Fibroblast of the aortic adventitia (primary cell): ENCODE data around the gene MLC1. TPM values are rescaled to one million over a fixed set of nuclear protein-coding genes. Genes with fewer than 3 reads are reported as not detected.
"Not testable (repeated sequence)": the region's sequence is repeated elsewhere in the genome, so short reads cannot be mapped to it uniquely, and the experiment has no call there.

ENCODE experiments used
- DNase-seq: peaks from one replicate; pipeline ENCODE4 v3.0.0-alpha.2; 2010; ENCODE audit warnings: low read depth
- H3K4me3 ChIP-seq: 2 replicates; pipeline ENCODE4 v1.5.1; 2011; ENCODE audit warnings: low read depth, mild to moderate bottlenecking, control low read depth, low read length, moderate library complexity
- total RNA-seq: library from RNA; depleted of rRNA; stranded (reverse); fragments of >200 nt; gene quantifications from 2 replicates; pipeline ENCODE4 v1.2.3, GENCODE V29; 2012; ENCODE audit warnings: low replicate concordance
- TF ChIP-seq, protein P1 (sequence below): IDR thresholded peaks from 2 replicates; pipeline ENCODE4 v1.5.1; 2011; ENCODE audit warnings: mild to moderate bottlenecking, low read length, control low read depth, inconsistent platforms; ENCODE audit not compliant: insufficient read depth

The MLC1 gene
- total RNA-seq, 1 donor = 0.09 TPM

DNA sequence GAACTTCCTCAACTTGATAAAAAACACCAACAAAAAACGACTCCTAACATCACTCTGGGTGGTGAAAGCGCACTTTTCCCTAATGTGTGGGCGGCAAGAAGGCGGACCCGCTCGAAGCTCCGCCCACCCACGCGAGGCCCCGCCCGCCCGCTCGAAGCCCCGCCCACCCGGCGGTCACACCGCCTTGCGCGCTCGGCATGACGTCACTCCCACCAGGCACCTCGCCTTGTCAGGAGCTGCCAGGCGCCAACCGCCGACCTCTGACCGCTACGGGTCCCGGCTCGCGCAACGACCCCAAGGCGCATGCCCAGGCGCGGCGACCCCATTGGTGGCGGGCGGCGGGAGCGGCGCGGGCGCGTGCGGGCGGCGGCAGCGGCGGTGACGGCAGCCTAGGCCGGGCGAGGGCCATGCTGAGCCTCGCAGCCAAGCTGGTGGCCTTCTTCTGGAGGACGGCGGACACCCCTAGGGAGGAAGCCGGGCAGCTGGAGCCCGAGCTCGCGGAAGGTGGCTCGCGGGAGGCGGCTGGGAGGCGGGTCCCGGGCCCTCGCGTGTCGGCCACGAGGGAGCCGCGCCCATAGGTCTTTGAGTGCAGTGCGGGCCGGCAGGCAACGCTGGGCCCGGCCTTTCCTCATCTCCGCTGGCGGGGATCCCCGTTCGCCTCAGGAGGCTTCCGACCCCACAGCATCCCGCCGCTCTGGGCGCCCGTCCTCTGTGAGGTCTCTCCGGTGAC is 4.6 kb upstream of the MLC1 start, which contains the start of gene MOV10L1:
MOV10L1 (plus strand) TSS at position 325 of the 730 bp plus-strand sequence; CDS start at position 408, 83 bp downstream.
- TF ChIP-seq, protein P1, sequence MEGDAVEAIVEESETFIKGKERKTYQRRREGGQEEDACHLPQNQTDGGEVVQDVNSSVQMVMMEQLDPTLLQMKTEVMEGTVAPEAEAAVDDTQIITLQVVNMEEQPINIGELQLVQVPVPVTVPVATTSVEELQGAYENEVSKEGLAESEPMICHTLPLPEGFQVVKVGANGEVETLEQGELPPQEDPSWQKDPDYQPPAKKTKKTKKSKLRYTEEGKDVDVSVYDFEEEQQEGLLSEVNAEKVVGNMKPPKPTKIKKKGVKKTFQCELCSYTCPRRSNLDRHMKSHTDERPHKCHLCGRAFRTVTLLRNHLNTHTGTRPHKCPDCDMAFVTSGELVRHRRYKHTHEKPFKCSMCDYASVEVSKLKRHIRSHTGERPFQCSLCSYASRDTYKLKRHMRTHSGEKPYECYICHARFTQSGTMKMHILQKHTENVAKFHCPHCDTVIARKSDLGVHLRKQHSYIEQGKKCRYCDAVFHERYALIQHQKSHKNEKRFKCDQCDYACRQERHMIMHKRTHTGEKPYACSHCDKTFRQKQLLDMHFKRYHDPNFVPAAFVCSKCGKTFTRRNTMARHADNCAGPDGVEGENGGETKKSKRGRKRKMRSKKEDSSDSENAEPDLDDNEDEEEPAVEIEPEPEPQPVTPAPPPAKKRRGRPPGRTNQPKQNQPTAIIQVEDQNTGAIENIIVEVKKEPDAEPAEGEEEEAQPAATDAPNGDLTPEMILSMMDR = no peak
- H3K4me3 ChIP-seq = no peak within 1 kb of the TSS
- DNase-seq = no peak

DNA sequence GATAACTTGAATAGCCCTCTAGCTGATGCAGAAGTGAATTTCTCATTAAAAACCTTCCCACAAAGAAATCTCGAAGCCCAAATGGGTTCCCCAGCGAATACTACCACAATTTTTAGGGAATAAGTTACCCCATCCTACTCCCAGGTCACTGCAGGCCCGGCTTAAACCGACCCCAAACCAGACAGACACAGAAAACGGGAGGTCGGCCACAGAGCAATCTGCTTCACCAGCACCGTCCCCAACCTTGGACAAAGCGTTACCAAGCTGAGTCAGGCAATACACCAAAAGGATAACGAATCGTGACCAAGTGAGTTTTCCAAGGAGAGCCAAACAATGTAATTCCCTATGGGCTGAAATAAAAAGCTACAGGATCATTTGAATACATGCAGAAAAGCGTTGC is 4.0 kb upstream of the MLC1 start:
- DNase-seq = no peak
- no peak overlapping the region for H3K4me3 ChIP-seq
- TF ChIP-seq, protein P1 = no peak

GRCh38 chr22:50088096-50088495 is 2.9 kb upstream of the MLC1 start:
- DNase-seq = no peak
- H3K4me3 ChIP-seq = no peak overlapping the region
- TF ChIP-seq, protein P1 = no peak

GRCh38 chr22:50087646-50088045 is 2.4 kb upstream of the MLC1 start:
- TF ChIP-seq, protein P1 = no peak
- H3K4me3 ChIP-seq = no peak overlapping the region
- DNase-seq = no peak

DNA sequence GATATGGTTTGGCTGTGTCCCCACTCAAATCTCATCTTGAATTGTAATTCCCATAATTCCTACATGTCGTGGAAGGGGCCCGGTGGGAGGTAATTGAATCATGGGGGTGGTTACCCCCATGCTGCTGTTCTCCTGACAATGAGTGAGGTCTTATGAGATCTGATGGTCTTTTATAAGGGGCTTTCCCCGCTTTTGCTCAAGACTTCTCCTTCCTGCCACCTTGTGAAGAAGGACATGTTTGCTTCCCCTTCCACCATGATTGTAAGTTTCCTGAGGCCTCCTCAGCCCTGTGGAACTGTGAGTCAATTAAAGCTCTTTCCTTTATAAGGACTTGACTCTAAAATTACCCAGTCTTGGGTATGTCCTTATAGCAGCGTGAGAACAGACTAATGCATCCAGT is 1.7 kb upstream of the MLC1 start:
- not testable (repeated sequence) for H3K4me3 ChIP-seq, DNase-seq

DNA sequence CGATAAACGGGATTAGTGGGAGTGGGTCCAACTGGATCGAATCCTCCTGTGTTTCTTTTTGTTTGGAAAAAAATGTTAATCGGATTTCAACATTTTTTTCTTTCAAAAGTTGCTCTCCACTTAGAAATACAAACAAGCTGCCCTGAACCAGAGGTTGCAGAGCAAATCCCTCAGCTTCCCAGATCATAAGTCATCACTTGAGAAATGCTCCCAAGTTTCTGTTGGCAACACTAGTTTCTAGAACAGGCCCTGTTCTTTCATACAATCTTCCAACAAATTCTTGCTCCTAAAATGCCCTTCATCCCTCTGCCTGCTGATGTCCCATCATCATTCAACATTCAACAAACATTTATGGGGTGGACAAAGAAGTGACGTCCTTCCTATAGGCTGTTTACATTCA is 1.3 kb upstream of the MLC1 start:
- peak; percentile 89 for DNase-seq
- TF ChIP-seq, protein P1 = no peak
- H3K4me3 ChIP-seq = no peak overlapping the region

- no peak for DNase-seq
- TF ChIP-seq, protein P1 = no peak
- H3K4me3 ChIP-seq = no peak overlapping the region
These were observed 608 bp downstream of the MLC1 start for GRCh38 chr22:50084614-50085021.
